ENCODE measurements around the gene SLC6A8. TPM values are rescaled to one million over a fixed set of nuclear protein-coding genes. Genes with fewer than 3 reads are reported as not detected.
"Not testable (repeated sequence)": the region's sequence is repeated elsewhere in the genome, so short reads cannot be mapped to it uniquely, and the experiment has no call there.

Gene SLC6A8
- total RNA-seq, 1 donor from 2014 or later = 8.0 TPM

DNA sequence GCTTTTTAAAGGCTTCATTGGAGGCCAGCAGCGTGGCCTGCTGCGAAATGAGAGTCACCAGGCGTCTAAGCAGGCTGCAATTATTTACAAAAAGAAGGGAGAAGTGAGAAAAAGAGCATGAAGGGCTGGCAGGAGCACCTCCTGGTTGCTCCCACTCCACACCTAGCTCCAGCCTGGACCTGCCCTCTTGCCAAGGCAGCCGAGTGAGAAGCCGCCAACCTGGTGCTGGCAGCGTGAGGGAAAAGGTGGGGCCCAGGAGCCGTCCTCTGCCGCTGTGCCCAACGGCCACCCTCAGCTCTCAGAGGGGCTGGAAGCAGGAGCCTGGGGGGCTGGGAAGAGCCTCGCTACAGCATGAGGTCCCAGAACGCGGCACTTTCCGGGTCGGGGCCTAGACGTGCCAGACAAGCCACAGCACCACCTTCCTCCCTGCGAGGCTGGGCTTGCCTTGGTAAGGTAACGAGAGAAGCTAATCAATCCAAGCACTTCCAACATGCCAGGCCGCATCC is 16.3 kb downstream of the SLC6A8 start:
- Histone ChIP-seq H3K4me3 (no peak overlapping the region), H3K9me3 (no peaks in the 10 kb centered on the region), H3K4me1 (no peaks in the 10 kb centered on the region), H3K27ac (no peak overlapping the region), H3K36me3 (peaks cover 20% of the 10 kb centered on the region), H3K27me3 (no peaks in the 10 kb centered on the region)
- intact Hi-C loops (cut with DNase I) = no loop called here
- no peak for ATAC-seq
- no peak for DNase-seq
- TF ChIP-seq, protein P1, sequence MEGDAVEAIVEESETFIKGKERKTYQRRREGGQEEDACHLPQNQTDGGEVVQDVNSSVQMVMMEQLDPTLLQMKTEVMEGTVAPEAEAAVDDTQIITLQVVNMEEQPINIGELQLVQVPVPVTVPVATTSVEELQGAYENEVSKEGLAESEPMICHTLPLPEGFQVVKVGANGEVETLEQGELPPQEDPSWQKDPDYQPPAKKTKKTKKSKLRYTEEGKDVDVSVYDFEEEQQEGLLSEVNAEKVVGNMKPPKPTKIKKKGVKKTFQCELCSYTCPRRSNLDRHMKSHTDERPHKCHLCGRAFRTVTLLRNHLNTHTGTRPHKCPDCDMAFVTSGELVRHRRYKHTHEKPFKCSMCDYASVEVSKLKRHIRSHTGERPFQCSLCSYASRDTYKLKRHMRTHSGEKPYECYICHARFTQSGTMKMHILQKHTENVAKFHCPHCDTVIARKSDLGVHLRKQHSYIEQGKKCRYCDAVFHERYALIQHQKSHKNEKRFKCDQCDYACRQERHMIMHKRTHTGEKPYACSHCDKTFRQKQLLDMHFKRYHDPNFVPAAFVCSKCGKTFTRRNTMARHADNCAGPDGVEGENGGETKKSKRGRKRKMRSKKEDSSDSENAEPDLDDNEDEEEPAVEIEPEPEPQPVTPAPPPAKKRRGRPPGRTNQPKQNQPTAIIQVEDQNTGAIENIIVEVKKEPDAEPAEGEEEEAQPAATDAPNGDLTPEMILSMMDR (IDR thresholded peaks at IDR 0.05) = no peak

GRCh38 chrX:153704631-153705402 is 17.1 kb downstream of the SLC6A8 start:
- H3K9me3 ChIP-seq; H3K4me3 ChIP-seq; H3K4me1 ChIP-seq; DNase-seq; ATAC-seq; H3K27me3 ChIP-seq; H3K27ac ChIP-seq; intact Hi-C loops (cut with DNase I): not testable (repeated sequence)
- H3K36me3 ChIP-seq = peaks cover 20% of the 10 kb centered on the region

GRCh38 chrX:153705403-153706060 is 17.8 kb downstream of the SLC6A8 start:
- H3K4me1 ChIP-seq; H3K27me3 ChIP-seq; DNase-seq; H3K4me3 ChIP-seq; intact Hi-C loops (cut with DNase I); ATAC-seq; H3K27ac ChIP-seq; H3K9me3 ChIP-seq: not testable (repeated sequence)
- H3K36me3 ChIP-seq = peaks cover 20% of the 10 kb centered on the region

GRCh38 chrX:153706799-153707198 is 19.1 kb downstream of the SLC6A8 start:
- no peak for DNase-seq
- TF ChIP-seq, protein P1 (IDR thresholded peaks at IDR 0.05) = no peak
- H3K4me1 ChIP-seq = no peaks in the 10 kb centered on the region
- no peaks in the 10 kb centered on the region for H3K27me3 ChIP-seq
- no peak overlapping the region for H3K4me3 ChIP-seq
- intact Hi-C loops (cut with DNase I) = no loop called here
- H3K27ac ChIP-seq = no peak overlapping the region
- H3K9me3 ChIP-seq = no peaks in the 10 kb centered on the region
- no peak for ATAC-seq
- peaks cover 8% of the 10 kb centered on the region for H3K36me3 ChIP-seq

DNA sequence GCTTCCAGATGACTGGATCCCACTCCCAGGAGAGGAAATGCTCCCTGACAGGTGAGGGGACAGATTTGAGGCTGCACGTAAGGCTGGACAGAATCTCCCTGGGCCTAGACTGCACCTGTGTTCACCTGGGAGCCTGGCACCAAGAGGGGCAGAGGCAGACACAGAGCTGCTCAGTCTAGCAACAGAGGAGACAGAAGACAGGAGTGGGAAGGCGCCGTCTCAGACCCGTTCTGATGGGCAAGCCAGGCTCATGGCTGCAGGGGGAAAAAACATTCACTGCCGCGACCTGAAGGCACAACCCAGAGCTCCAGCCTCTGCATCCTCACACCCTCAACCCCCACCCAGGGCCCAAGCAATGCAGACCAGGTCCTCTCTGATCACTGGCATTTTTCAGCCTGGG is 19.7 kb downstream of the SLC6A8 start:
- intact Hi-C loops (cut with DNase I) = no loop called here
- TF ChIP-seq, protein P1 (IDR thresholded peaks at IDR 0.05) = no peak
- ATAC-seq = no peak
- Histone ChIP-seq H3K27ac (no peak overlapping the region), H3K27me3 (no peaks in the 10 kb centered on the region), H3K4me1 (no peaks in the 10 kb centered on the region), H3K4me3 (no peak overlapping the region), H3K36me3 (peaks cover 8% of the 10 kb centered on the region), H3K9me3 (no peaks in the 10 kb centered on the region)
- no peak for DNase-seq

DNA sequence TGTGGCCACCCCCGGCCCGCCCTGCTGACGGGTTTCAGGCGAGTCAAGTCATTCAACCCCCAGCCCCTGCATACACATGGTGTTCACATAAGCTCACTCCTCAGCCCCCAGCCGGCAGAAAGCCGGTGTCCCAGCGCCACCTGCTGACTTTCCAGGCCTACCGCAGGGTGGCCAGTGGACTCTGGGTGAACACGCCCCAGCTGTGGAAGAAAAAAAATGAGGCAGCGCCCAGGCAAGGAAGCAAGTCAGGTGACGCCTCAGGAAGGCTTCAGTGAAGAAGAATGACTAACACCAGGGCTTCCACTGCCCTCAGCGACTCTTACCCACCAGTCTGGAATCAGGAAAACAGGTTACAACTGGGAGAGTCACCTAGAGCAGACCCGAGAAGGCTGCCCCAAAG is 20.7 kb downstream of the SLC6A8 start:
- TF ChIP-seq, protein P1 (IDR thresholded peaks at IDR 0.05) = peak; percentile 47
- peak; percentile 78 for DNase-seq
- H3K27ac ChIP-seq = no peak overlapping the region

More for the DNA sequence above, 20.7 kb downstream of the SLC6A8 start:
- ATAC-seq = peak; percentile 92
- H3K9me3 ChIP-seq = no peaks in the 10 kb centered on the region
- intact Hi-C loops (cut with DNase I) = no loop called here
- H3K36me3 ChIP-seq = peaks cover 10% of the 10 kb centered on the region
- no peak overlapping the region for H3K4me3 ChIP-seq
- no peaks in the 10 kb centered on the region for H3K27me3 ChIP-seq
- no peaks in the 10 kb centered on the region for H3K4me1 ChIP-seq
